Central memory CD8-positive, alpha-beta T cell (primary cell): Measurements from ENCODE around the gene MRGPRF.
A peak's percentile ranks its signal among the peaks of the same experiment; 100 is the strongest.
"Not testable (repeated sequence)": the region's sequence is repeated elsewhere in the genome, so short reads cannot be mapped to it uniquely, and the experiment has no call there.

Experiments
- ATAC-seq: fragments of 150-1000 bp; cut with Tn5 transposase; replicated peaks from 2 replicates; pipeline ENCODE4 v1.10.0; 2022; ENCODE audit warnings: mild to moderate bottlenecking, moderate FRiP score, moderate number of reproducible peaks; ENCODE audit not compliant: poor library complexity, severe bottlenecking; ENCODE audit errors: extremely low read depth
- DNase-seq, 2 donors: peaks; one replicate each; pipeline ENCODE4 v3.0.0; 2021; ENCODE audit warnings: low spot score in 2 of 2
- H3K27ac Mint-ChIP-seq: one replicate; pipeline ENCODE4 v1.8.0; 2022; ENCODE audit warnings: low read depth, mild to moderate bottlenecking, moderate library complexity, mixed read lengths
- H3K27me3 Mint-ChIP-seq: one replicate; pipeline ENCODE4 v1.8.0; 2022; ENCODE audit warnings: mixed read lengths
- H3K36me3 Mint-ChIP-seq: one replicate; pipeline ENCODE4 v1.8.0; 2022; ENCODE audit warnings: mild to moderate bottlenecking, moderate library complexity, mixed read lengths; ENCODE audit not compliant: insufficient read depth
- H3K4me1 Mint-ChIP-seq: one replicate; pipeline ENCODE4 v1.8.0; 2022; ENCODE audit warnings: mixed read lengths
- H3K4me3 Mint-ChIP-seq: one replicate; pipeline ENCODE4 v1.8.0; 2022; ENCODE audit warnings: mild to moderate bottlenecking, moderate library complexity, mixed read lengths
- H3K9me3 Mint-ChIP-seq: one replicate; pipeline ENCODE4 v1.8.0; 2022; ENCODE audit warnings: mixed read lengths

MRGPRF gene

GRCh38 chr11:69001243-69002081, 11.6 kb downstream of the MRGPRF start:
- Mint-ChIP-seq H3K27me3 (peaks cover 37% of the 10 kb centered on the region), H3K4me3 (no peak overlapping the region), H3K36me3 (no peaks in the 10 kb centered on the region), H3K9me3 (no peaks in the 10 kb centered on the region), H3K27ac (no peak overlapping the region), H3K4me1 (no peaks in the 10 kb centered on the region)
- no peak for DNase-seq
- ATAC-seq: no peak

GRCh38 chr11:69000831-69001242, 12.2 kb downstream of the MRGPRF start:
- H3K27me3 Mint-ChIP-seq: peaks cover 42% of the 10 kb centered on the region
- no peaks in the 10 kb centered on the region for H3K9me3 Mint-ChIP-seq
- no peak overlapping the region for H3K4me3 Mint-ChIP-seq
- H3K27ac Mint-ChIP-seq: no peak overlapping the region
- DNase-seq (no peak), ATAC-seq (no peak)
- H3K4me1 Mint-ChIP-seq: no peaks in the 10 kb centered on the region
- no peaks in the 10 kb centered on the region for H3K36me3 Mint-ChIP-seq

GRCh38 chr11:69000391-69000790, 12.7 kb downstream of the MRGPRF start:
- no peak overlapping the region for H3K27ac Mint-ChIP-seq
- H3K9me3 Mint-ChIP-seq: no peaks in the 10 kb centered on the region
- no peak overlapping the region for H3K4me3 Mint-ChIP-seq

DNA sequence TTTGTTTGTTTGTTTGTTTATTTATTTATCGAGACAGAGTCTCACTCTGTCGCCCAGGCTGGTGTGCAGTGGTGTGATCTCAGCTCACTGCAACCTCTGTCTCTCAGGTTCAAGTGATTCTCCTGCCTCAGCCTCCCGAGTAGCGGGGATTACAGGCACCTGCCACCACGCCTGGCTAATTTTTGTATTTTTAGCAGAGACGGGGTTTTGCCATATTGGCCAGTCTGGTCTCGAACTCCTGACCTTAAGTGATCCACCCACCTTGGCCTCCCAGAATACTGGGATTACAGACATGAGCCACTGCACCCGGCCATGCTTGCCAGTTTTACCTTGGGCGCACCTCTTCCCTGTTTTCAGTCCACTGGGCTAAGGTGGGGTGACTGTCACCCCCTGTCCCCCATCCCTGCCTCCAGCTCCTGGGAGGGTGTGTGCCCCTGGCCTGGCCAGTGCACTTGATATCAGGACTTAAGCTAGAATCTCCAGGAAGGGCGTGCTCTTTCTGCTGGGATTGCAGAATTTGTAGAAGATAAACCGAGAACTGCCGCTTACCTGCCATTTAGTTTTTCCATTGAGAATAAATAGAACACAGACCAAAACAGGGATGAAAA, 13.2 kb downstream of the MRGPRF start:
- H3K27me3 Mint-ChIP-seq: peaks cover 32% of the 10 kb centered on the region
- not testable (repeated sequence) for H3K27ac Mint-ChIP-seq, H3K4me1 Mint-ChIP-seq, ATAC-seq, H3K4me3 Mint-ChIP-seq, H3K36me3 Mint-ChIP-seq, DNase-seq, H3K9me3 Mint-ChIP-seq

More at GRCh38 chr11:69000391-69000790, 12.7 kb downstream of the MRGPRF start:
- H3K36me3 Mint-ChIP-seq: no peaks in the 10 kb centered on the region
- DNase-seq (no peak), ATAC-seq (no peak)
- H3K4me1 Mint-ChIP-seq: no peaks in the 10 kb centered on the region
- peaks cover 37% of the 10 kb centered on the region for H3K27me3 Mint-ChIP-seq

DNA sequence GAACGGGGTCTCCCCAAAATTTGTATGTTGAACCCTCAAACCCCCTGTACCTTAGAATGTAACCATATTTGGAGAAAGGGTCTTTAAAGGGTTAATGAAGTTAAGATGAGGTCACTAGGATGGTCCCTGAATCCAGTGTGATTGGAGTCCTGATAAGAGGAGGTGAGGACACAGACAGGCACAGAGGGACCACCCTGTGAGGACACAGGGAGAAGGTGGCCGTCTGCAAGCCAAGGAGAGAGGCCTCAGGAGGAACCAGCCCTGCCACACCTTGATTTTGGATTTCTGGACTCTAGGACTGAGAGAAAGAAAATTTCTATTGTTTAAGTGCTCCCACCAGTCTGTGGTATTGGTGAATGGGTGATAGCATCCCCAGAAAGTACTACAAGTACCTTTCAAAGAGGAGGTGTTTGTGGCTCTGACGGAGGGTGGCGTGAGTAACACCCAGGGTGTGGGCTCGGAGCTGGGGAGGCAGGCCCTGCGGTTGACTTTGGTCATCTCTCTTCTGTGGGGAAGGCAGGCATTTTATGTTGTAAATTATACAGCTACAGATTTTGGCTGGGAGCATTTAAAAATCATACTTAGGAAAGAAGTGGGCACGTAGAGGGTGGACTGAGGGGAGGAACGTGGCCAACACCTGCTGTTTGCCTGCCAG, 13.8 kb downstream of the MRGPRF start:
- Mint-ChIP-seq H3K27me3 (peaks cover 33% of the 10 kb centered on the region), H3K27ac (no peak overlapping the region), H3K36me3 (no peaks in the 10 kb centered on the region), H3K9me3 (no peaks in the 10 kb centered on the region), H3K4me1 (no peaks in the 10 kb centered on the region), H3K4me3 (no peak overlapping the region)
- ATAC-seq: peak; percentile 32
- DNase-seq: no peak

DNA sequence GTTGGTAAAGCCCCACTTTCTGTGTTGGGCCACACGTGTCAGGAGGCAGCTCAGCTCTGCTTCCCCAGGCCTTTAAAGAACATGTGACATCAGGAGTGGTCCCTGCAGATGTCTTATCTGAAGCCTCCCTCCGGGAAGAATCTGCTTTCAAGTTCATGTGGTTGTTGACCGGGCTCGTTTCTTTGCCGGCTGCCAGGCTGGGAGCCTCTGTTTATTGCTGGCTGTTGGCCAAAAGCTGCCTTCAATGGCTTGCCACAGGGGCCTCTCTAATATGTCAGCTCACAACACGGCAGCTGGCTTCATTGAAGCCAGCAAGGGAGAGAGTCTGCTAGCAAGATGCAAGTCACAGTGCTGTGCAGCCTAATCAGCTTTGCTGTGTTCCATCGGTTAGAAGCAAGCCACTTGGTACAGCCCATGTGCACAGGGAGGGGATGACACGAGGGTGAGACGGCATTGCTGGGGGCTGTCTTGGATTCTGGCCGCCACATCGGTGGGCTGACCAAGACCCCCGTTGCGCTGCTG, 14.6 kb downstream of the MRGPRF start:
- Mint-ChIP-seq H3K27ac (no peak overlapping the region), H3K4me3 (no peak overlapping the region), H3K36me3 (no peaks in the 10 kb centered on the region), H3K9me3 (no peaks in the 10 kb centered on the region), H3K4me1 (no peaks in the 10 kb centered on the region), H3K27me3 (peaks cover 41% of the 10 kb centered on the region)
- DNase-seq (no peak), ATAC-seq (no peak)

GRCh38 chr11:68997995-68998348, 15.1 kb downstream of the MRGPRF start:
- Mint-ChIP-seq H3K27me3 (peaks cover 46% of the 10 kb centered on the region), H3K4me3 (no peak overlapping the region), H3K27ac (no peak overlapping the region), H3K9me3 (no peaks in the 10 kb centered on the region), H3K4me1 (no peaks in the 10 kb centered on the region), H3K36me3 (no peaks in the 10 kb centered on the region)
- ATAC-seq (no peak), DNase-seq (no peak)

- H3K36me3 Mint-ChIP-seq: no peaks in the 10 kb centered on the region
- peaks cover 52% of the 10 kb centered on the region for H3K27me3 Mint-ChIP-seq
- H3K9me3 Mint-ChIP-seq: no peaks in the 10 kb centered on the region
- DNase-seq (no peak), ATAC-seq (no peak)
- no peak overlapping the region for H3K27ac Mint-ChIP-seq
- no peak overlapping the region for H3K4me3 Mint-ChIP-seq
- no peaks in the 10 kb centered on the region for H3K4me1 Mint-ChIP-seq
Measured at GRCh38 chr11:68997124-68997994, 15.7 kb downstream of the MRGPRF start.

GRCh38 chr11:68996376-68997123, 16.5 kb downstream of the MRGPRF start:
- Mint-ChIP-seq H3K27ac (no peak overlapping the region), H3K4me3 (no peak overlapping the region), H3K36me3 (no peaks in the 10 kb centered on the region), H3K4me1 (no peaks in the 10 kb centered on the region), H3K9me3 (no peaks in the 10 kb centered on the region), H3K27me3 (peaks cover 60% of the 10 kb centered on the region)
- ATAC-seq (no peak), DNase-seq (no peak)

DNA sequence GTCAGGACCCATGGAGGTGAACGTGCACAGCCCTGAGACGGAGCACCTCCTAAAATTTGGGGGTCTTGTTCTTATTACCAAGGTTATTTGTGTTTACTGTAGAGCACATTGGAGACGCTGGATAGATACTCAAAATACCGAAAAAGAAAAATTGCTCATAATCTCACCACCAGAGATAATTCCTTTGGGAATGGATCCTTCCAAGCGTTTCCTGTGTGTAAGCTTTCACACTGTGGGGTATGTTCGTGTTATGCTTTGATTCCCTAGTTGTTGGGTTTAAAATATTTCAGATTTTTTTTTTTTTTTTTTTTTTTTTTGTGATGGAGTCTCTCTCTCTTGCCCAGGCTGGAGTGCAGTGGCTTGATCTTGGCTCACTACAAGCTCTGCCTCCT, 18.2 kb downstream of the MRGPRF start:
- H3K4me3 Mint-ChIP-seq: no peak overlapping the region

GRCh38 chr11:68994161-68994893, 18.7 kb downstream of the MRGPRF start:
- no peak overlapping the region for H3K27ac Mint-ChIP-seq
- H3K4me1 Mint-ChIP-seq: no peaks in the 10 kb centered on the region
- H3K9me3 Mint-ChIP-seq: no peaks in the 10 kb centered on the region
- DNase-seq (no peak), ATAC-seq (no peak)
- no peak overlapping the region for H3K4me3 Mint-ChIP-seq
- peaks cover 68% of the 10 kb centered on the region for H3K27me3 Mint-ChIP-seq
- no peaks in the 10 kb centered on the region for H3K36me3 Mint-ChIP-seq

More for the DNA sequence above, 18.2 kb downstream of the MRGPRF start:
- no peaks in the 10 kb centered on the region for H3K9me3 Mint-ChIP-seq
- ATAC-seq (no peak), DNase-seq (no peak)
- no peaks in the 10 kb centered on the region for H3K36me3 Mint-ChIP-seq
- H3K4me1 Mint-ChIP-seq: no peaks in the 10 kb centered on the region
- peaks cover 71% of the 10 kb centered on the region for H3K27me3 Mint-ChIP-seq
- H3K27ac Mint-ChIP-seq: no peak overlapping the region
